Measurements from ENCODE around the gene ITPR1. TPM values are rescaled to one million over a fixed set of nuclear protein-coding genes. Genes with fewer than 3 reads are reported as not detected.

ITPR1 gene
- total RNA-seq, 1 experiment from 2014 or later = 8.7 TPM

- Histone ChIP-seq H3K4me3 (ENCODE audit: low read depth in 2 of 2, low read length in 2 of 2) (no peak overlapping the region), H3K27me3 (ENCODE audit: control insufficient read depth, insufficient read depth, low read length) (no peaks in the 10 kb centered on the region), H3K9me3 (ENCODE audit: control insufficient read depth, insufficient read depth, low read depth, low read length) (no peaks in the 10 kb centered on the region), H3K36me3 (ENCODE audit: control insufficient read depth, insufficient read depth, low read length) (no peaks in the 10 kb centered on the region), H3K4me1 (ENCODE audit: control insufficient read depth, insufficient read depth, low read length) (no peaks in the 10 kb centered on the region), H3K27ac (ENCODE audit: low read length) (no peak overlapping the region)
- in situ Hi-C loops (cut with HindIII; ENCODE audit: low pct_unique_long_range_greater_than_20kb, low sequenced_read_pairs) (no loop called here), intact Hi-C loops (cut with micrococcal nuclease; ENCODE audit: unreplicated experiment) (no loop called here)
- POLR2A ChIA-PET = no interaction called here
- no peak for ATAC-seq
- TF ChIP-seq CTCF (IDR thresholded peaks at IDR 0.05) = no peak
- no peak for TF ChIP-seq TCF7L2 (IDR thresholded peaks at IDR 0.05; ENCODE audit: low read depth, low read length)
- TF ChIP-seq, protein P1, sequence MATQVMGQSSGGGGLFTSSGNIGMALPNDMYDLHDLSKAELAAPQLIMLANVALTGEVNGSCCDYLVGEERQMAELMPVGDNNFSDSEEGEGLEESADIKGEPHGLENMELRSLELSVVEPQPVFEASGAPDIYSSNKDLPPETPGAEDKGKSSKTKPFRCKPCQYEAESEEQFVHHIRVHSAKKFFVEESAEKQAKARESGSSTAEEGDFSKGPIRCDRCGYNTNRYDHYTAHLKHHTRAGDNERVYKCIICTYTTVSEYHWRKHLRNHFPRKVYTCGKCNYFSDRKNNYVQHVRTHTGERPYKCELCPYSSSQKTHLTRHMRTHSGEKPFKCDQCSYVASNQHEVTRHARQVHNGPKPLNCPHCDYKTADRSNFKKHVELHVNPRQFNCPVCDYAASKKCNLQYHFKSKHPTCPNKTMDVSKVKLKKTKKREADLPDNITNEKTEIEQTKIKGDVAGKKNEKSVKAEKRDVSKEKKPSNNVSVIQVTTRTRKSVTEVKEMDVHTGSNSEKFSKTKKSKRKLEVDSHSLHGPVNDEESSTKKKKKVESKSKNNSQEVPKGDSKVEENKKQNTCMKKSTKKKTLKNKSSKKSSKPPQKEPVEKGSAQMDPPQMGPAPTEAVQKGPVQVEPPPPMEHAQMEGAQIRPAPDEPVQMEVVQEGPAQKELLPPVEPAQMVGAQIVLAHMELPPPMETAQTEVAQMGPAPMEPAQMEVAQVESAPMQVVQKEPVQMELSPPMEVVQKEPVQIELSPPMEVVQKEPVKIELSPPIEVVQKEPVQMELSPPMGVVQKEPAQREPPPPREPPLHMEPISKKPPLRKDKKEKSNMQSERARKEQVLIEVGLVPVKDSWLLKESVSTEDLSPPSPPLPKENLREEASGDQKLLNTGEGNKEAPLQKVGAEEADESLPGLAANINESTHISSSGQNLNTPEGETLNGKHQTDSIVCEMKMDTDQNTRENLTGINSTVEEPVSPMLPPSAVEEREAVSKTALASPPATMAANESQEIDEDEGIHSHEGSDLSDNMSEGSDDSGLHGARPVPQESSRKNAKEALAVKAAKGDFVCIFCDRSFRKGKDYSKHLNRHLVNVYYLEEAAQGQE (IDR thresholded peaks at IDR 0.05; ENCODE audit: insufficient read depth in 1 of 2, low read depth in 2 of 2, low read length in 1 of 2) = no peak
- no peak for TF ChIP-seq SIN3A (IDR thresholded peaks at IDR 0.05; ENCODE audit: borderline replicate concordance, insufficient read depth, low read depth, low read length)
- no peak for TF ChIP-seq POLR2AphosphoS5 (IDR thresholded peaks at IDR 0.05; ENCODE audit: low read depth, low read length)
- BruUV-seq (replicated peaks) = no TSS peak
- no peak for DNase-seq (ENCODE audit: low read depth, low spot score)
- CTCF ChIA-PET = no interaction called here
These were observed 203.1 kb downstream of the ITPR1 start for GRCh38 chr3:4696266-4696665.

DNA sequence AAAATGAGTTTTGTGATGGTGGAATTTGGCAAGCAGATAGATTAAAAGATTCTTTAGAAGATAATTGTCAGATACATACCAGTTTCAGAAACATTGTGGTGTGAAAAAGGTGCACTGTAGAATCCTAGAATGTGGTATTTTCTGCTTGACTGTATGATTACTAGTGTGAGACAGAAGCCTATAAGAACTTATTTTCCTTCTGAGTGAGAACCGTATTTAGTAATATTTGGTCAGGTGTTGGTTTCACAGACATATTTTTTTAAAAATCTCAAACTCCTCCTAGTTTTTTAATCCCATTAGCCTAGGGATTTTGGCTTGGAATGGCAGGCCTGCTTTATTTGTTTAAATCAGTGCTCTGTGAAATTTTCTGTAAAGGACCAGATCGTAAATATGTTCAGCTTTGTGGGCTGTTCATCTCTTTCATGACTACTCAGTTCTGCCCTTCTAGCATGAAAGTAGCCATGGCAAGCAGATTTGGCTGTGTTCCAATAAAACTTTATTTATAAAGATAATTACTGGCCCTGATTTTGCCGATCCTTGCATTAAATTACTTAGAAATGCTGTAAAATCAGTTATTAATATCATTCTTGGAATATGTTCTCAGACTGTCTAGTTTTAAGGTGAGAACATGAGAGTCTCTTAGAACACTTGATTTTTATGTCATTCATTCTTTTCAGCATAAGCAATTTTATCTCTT, 205.1 kb downstream of the ITPR1 start:
- Histone ChIP-seq H3K36me3 (ENCODE audit: control insufficient read depth, insufficient read depth, low read length) (no peaks in the 10 kb centered on the region), H3K4me1 (ENCODE audit: control insufficient read depth, insufficient read depth, low read length) (no peaks in the 10 kb centered on the region), H3K27ac (ENCODE audit: low read length) (no peak overlapping the region), H3K27me3 (ENCODE audit: control insufficient read depth, insufficient read depth, low read length) (no peaks in the 10 kb centered on the region), H3K4me3 (ENCODE audit: low read depth in 2 of 2, low read length in 2 of 2) (no peak overlapping the region), H3K9me3 (ENCODE audit: control insufficient read depth, insufficient read depth, low read depth, low read length) (no peaks in the 10 kb centered on the region)
- DNase-seq (ENCODE audit: low read depth, low spot score) = no peak
- ChIA-PET CTCF (no interaction called here), POLR2A (no interaction called here)
- TF ChIP-seq POLR2AphosphoS5 (IDR thresholded peaks at IDR 0.05; ENCODE audit: low read depth, low read length) (no peak), TCF7L2 (IDR thresholded peaks at IDR 0.05; ENCODE audit: low read depth, low read length) (no peak), SIN3A (IDR thresholded peaks at IDR 0.05; ENCODE audit: borderline replicate concordance, insufficient read depth, low read depth, low read length) (no peak), CTCF (IDR thresholded peaks at IDR 0.05) (no peak)
- TF ChIP-seq, protein P1 (IDR thresholded peaks at IDR 0.05; ENCODE audit: insufficient read depth in 1 of 2, low read depth in 2 of 2, low read length in 1 of 2) = no peak
- ATAC-seq = no peak
- intact Hi-C loops (cut with micrococcal nuclease; ENCODE audit: unreplicated experiment) = no loop called here
- in situ Hi-C loops (cut with HindIII; ENCODE audit: low pct_unique_long_range_greater_than_20kb, low sequenced_read_pairs) = no loop called here
- no TSS peak for BruUV-seq (replicated peaks)

Data from Panc1 (cell line).